Measurements from ENCODE around the gene DAG1. TPM values are rescaled to one million over a fixed set of nuclear protein-coding genes. Genes with fewer than 3 reads are reported as not detected.

The DAG1 gene
- total and polyA plus RNA-seq, 10 of the 15 experiments (the other 5 are each of a cell fraction or from before 2014, with no cell fraction given): 0.33 to 16.3 (median 9.2) TPM

DNA sequence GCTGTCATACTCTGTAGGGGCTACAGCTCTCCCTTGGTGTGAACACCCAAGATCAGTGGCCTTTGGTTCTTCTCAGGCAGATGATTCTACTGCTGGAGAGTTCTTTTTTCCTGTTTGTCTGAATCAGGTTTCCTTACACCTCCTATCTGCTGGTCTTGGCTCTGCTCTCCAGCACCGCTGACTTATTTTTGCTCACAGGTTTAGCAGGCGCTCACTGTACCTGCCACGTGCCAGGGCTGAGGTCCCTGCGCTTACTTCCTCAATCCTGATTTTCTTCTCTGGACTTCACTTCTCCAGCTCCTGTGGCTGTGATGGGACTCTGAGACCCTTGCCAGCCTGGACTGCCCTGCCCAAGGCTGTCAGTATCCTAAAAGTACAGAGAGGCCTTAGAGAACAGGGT is 93.7 kb downstream of the DAG1 start:
- no peak overlapping the region for H3K27ac ChIP-seq (ENCODE audit: control insufficient read depth, insufficient read depth)
- no peaks in the 10 kb centered on the region for H3K79me2 ChIP-seq (ENCODE audit: control insufficient read depth, insufficient read depth, low read length)
- ChIA-PET RAD21 (ENCODE audit: unreplicated experiment) (interaction anchor here (1.1 kb wide), 1 partner anchor 24 kb away, joined by 4 read pairs; no protein-coding TSS in a partner anchor), POLR2A (interaction anchor here (0.5 kb wide), 1 partner anchor 109 kb away, joined by 5 read pairs; no protein-coding TSS in a partner anchor), SMC1A (ENCODE audit: uncharacterized antibody, unreplicated experiment) (no interaction called here), CTCF (interaction anchor here (1.0 to 1.3 kb wide), 2 partner anchors 23 to 108 kb away, joined by 3 to 5 read pairs; no protein-coding TSS in a partner anchor)
- H4K20me1 ChIP-seq (ENCODE audit: control insufficient read depth, insufficient read depth): no peaks in the 10 kb centered on the region
- H3K9me3 ChIP-seq (replicated peaks; ENCODE audit: control insufficient read depth, insufficient read depth, low read length): no peaks in the 10 kb centered on the region
- H3K4me1 ChIP-seq (ENCODE audit: control insufficient read depth, insufficient read depth, low read length): no peaks in the 10 kb centered on the region
- 50% methylated on average over 4 of the region's 4 CpGs for WGBS (ENCODE audit: insufficient coverage, insufficient replicate concordance, low lambda C conversion rate, missing lambda C conversion rate)
- intact Hi-C loops (cut with micrococcal nuclease; ENCODE audit: unreplicated experiment) (no loop called here), in situ Hi-C loops (cut with MboI) (no loop called here)
- H3K4me2 ChIP-seq (ENCODE audit: control insufficient read depth, insufficient read depth): no peak overlapping the region
- FAIRE-seq: no peak
- no peaks in the 10 kb centered on the region for H3K27me3 ChIP-seq (replicated peaks in 1 of 2; ENCODE audit: control insufficient read depth in 2 of 2, insufficient read depth in 2 of 2, low read length in 1 of 2)
- H3K4me3 ChIP-seq: no peak overlapping the region
- no peaks in the 10 kb centered on the region for H3K36me3 ChIP-seq (ENCODE audit: control insufficient read depth in 2 of 2, insufficient read depth in 2 of 2, low read length in 1 of 2)
- H3K9ac ChIP-seq (ENCODE audit: control insufficient read depth, insufficient read depth, low read length): no peak overlapping the region
- TF ChIP-seq, protein P1, sequence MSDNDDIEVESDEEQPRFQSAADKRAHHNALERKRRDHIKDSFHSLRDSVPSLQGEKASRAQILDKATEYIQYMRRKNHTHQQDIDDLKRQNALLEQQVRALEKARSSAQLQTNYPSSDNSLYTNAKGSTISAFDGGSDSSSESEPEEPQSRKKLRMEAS (IDR thresholded peaks at IDR 0.05; ENCODE audit: low read depth, low read length): no peak
- TF ChIP-seq ZNF622 (IDR thresholded peaks at IDR 0.05) (no peak), CHD2 (IDR thresholded peaks at IDR 0.05; ENCODE audit: borderline replicate concordance, low read depth, low read length) (no peak), RAD21 (IDR thresholded peaks at IDR 0.05; ENCODE audit: insufficient read depth, low read depth, low read length) (no peak), SIN3A (IDR thresholded peaks at IDR 0.05; ENCODE audit: low read depth, low read length) (no peak), NRF1 (conservative IDR thresholded peaks at IDR 0.05; ENCODE audit: low read depth, low read length) (no peak)
- TF ChIP-seq, protein P2, sequence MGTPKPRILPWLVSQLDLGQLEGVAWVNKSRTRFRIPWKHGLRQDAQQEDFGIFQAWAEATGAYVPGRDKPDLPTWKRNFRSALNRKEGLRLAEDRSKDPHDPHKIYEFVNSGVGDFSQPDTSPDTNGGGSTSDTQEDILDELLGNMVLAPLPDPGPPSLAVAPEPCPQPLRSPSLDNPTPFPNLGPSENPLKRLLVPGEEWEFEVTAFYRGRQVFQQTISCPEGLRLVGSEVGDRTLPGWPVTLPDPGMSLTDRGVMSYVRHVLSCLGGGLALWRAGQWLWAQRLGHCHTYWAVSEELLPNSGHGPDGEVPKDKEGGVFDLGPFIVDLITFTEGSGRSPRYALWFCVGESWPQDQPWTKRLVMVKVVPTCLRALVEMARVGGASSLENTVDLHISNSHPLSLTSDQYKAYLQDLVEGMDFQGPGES (IDR thresholded peaks at IDR 0.05): no peak
- ATAC-seq: no peak
- no TSS peak for BruUV-seq (replicated peaks)
- H2AFZ ChIP-seq (ENCODE audit: control insufficient read depth, low read depth, low read length): no peak overlapping the region
- DNase-seq (ENCODE audit: low read depth, low spot score): no peak

All from GM12878 (cell line).